ENCODE results near the gene RFESD.

- TF ChIP-seq POLR2AphosphoS5 (IDR thresholded peaks at IDR 0.05; ENCODE audit: low read depth, low read length) (no peak), POLR2A (IDR thresholded peaks at IDR 0.05; ENCODE audit: low read depth, low read length) (no peak)
These were observed 27.0 kb upstream of the RFESD start for GRCh38 chr5:95619514-95620029.
